Panc1 (cell line): Measurements from ENCODE around the gene STK39. TPM values are rescaled to one million over a fixed set of nuclear protein-coding genes. Genes with fewer than 3 reads are reported as not detected.

Source experiments
- ATAC-seq: fragments of 200-7000 bp; cut with Tn5 transposase; 2 replicates; pipeline ENCODE4 v1.9.1; 2020; ENCODE audit warnings: mild to moderate bottlenecking, moderate library complexity
- BruUV-seq: library from RNA; stranded (reverse); fragments of 400-500 nt; replicated peaks from 2 replicates; lab custom pipeline; 2021; lab: Mats Ljungman, UMichigan
- CTCF ChIA-PET: fragments of 300-600 bp; sonication (Branson Sonifier 250); formaldehyde crosslinking; loops from one replicate; lab custom pipeline; 2022; ENCODE audit warnings: antibody characterized with exemption; lab: Charles Lee
- POLR2A ChIA-PET: fragments of 300-600 bp; sonication (Branson Sonifier 250); formaldehyde crosslinking; loops from one replicate; lab custom pipeline; 2022; ENCODE audit warnings: antibody characterized with exemption; lab: Charles Lee
- DNase-seq: peaks from one replicate; pipeline ENCODE4 v3.0.0-alpha.2; 2010; ENCODE audit warnings: low read depth, low spot score
- H3K27ac ChIP-seq: 2 replicates; pipeline ENCODE4 v1.5.1; 2011; ENCODE audit warnings: mild to moderate bottlenecking, low read length, inconsistent platforms
- H3K27me3 ChIP-seq: fragments of 200-500 bp; sonication (Bioruptor generic); 2 replicates; pipeline ENCODE4 v1.6.0; 2014; ENCODE audit warnings: low read length, inconsistent platforms; ENCODE audit not compliant: control insufficient read depth, insufficient read depth
- H3K36me3 ChIP-seq: fragments of 200-500 bp; sonication (Bioruptor generic); 2 replicates; pipeline ENCODE4 v1.5.1; 2014; ENCODE audit warnings: inconsistent platforms, mild to moderate bottlenecking, low read length, moderate library complexity; ENCODE audit not compliant: control insufficient read depth, insufficient read depth
- H3K4me1 ChIP-seq: 2 replicates; pipeline ENCODE4 v1.5.1; 2011; ENCODE audit warnings: inconsistent platforms, mild to moderate bottlenecking, low read length, moderate library complexity; ENCODE audit not compliant: control insufficient read depth, insufficient read depth
- H3K4me3 ChIP-seq, 2 experiments: 2 replicates each; pipeline ENCODE4 v1.5.1; 2011 to 2012; ENCODE audit warnings: low read depth in 2 of 2, low read length in 2 of 2, mild to moderate bottlenecking in 2 of 2, inconsistent platforms in 1 of 2, moderate library complexity in 1 of 2
- H3K9me3 ChIP-seq: fragments of 200-500 bp; sonication (Bioruptor generic); 2 replicates; pipeline ENCODE4 v1.5.1; 2014; ENCODE audit warnings: low read depth, mild to moderate bottlenecking, inconsistent platforms, low read length, moderate library complexity; ENCODE audit not compliant: control insufficient read depth, insufficient read depth
- POLR2AphosphoS5 ChIP-seq: IDR thresholded peaks from 2 replicates; pipeline ENCODE4 v1.6.1; 2012; ENCODE audit warnings: mild to moderate bottlenecking, low read depth, low read length, moderate library complexity
- SIN3A ChIP-seq: IDR thresholded peaks from 2 replicates; pipeline ENCODE4 v1.6.1; 2012; ENCODE audit warnings: low read depth, mild to moderate bottlenecking, low read length, moderate library complexity, borderline replicate concordance; ENCODE audit not compliant: insufficient read depth
- TCF7L2 ChIP-seq: IDR thresholded peaks from 2 replicates; pipeline ENCODE4 v1.6.1; 2011; ENCODE audit warnings: mild to moderate bottlenecking, low read depth, low read length, inconsistent platforms
- in situ Hi-C: cut with HindIII; loops from 2 replicates; pipeline ENCODE4 v1.10.0; 2016; ENCODE audit warnings: low sequenced_read_pairs, low pct_unique_long_range_greater_than_20kb
- intact Hi-C: fragments of 100-400 bp; cut with micrococcal nuclease; formaldehyde crosslinking; loops from one replicate; pipeline ENCODE4 v1.10.0; 2022; ENCODE audit not compliant: unreplicated experiment
- total RNA-seq: library from RNA; stranded (reverse); gene quantifications from one replicate; pipeline ENCODE4 v1.2.1, GENCODE V29; 2021; ENCODE audit not compliant: unreplicated experiment
- TF ChIP-seq, protein P1 (sequence below): fragments of 450-650 bp; IDR thresholded peaks from 2 replicates; pipeline ENCODE4 v1.5.1; 2017; ENCODE audit warnings: mild to moderate bottlenecking
- TF ChIP-seq, protein P2 (sequence below), 2 experiments: IDR thresholded peaks; 2 replicates each; pipeline ENCODE4 v1.6.1; 2011 to 2012; ENCODE audit warnings: low read depth in 2 of 2, control low read depth in 1 of 2, low read length in 1 of 2, mild to moderate bottlenecking in 1 of 2, moderate library complexity in 1 of 2; ENCODE audit not compliant: insufficient read depth in 1 of 2

Gene STK39
- total RNA-seq, 1 experiment from 2014 or later: 14.0 TPM

DNA sequence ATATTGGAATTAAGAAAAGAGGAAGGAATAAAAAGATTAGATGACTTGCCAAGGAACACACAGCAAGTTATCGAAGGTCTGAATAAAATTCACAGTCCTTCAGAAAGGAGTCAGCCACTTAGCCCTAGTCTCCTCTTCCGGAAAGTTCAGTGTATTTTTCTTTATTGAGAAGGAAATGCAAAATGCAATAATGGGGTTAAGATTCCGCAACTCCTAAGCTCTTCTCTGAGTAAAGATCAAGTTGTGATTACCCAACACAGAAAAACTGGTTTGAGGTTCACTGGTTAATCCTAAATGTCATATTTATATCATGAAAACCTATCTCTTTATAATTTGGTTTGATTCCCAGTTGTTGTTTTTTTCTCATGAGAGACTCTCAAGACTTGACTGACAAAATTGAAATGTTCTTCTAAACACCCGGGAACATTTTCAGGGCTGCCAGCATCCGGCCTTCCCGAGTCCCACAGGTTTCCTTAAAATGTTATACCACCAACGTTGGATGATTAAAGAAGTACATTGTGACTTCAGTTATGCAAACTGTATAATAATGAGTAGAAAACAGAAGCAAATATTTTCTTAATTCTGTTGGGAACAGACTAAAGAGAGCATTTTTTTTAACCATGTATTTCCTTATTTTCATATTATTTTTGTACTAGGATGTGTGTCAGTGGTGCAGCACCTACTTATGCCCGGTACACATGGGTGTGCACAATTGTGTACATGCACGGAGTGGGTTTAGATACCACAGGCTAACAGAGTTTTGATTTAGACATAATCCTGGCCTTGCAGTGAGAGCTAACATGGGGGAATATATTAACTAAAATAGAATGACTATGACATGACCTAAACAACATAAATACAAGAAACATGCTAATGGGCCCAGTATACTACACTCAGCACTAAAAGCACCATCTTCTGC is 100.2 kb downstream of the STK39 start:
- Histone ChIP-seq H3K27ac (no peak overlapping the region), H3K4me3 (no peak overlapping the region), H3K4me1 (no peaks in the 10 kb centered on the region), H3K36me3 (no peaks in the 10 kb centered on the region), H3K9me3 (no peaks in the 10 kb centered on the region), H3K27me3 (no peaks in the 10 kb centered on the region)
- in situ Hi-C loops: no loop called here
- DNase-seq (no peak), ATAC-seq (no peak)
- intact Hi-C loops: no loop called here
- no TSS peak for BruUV-seq
- TF ChIP-seq, protein P1, sequence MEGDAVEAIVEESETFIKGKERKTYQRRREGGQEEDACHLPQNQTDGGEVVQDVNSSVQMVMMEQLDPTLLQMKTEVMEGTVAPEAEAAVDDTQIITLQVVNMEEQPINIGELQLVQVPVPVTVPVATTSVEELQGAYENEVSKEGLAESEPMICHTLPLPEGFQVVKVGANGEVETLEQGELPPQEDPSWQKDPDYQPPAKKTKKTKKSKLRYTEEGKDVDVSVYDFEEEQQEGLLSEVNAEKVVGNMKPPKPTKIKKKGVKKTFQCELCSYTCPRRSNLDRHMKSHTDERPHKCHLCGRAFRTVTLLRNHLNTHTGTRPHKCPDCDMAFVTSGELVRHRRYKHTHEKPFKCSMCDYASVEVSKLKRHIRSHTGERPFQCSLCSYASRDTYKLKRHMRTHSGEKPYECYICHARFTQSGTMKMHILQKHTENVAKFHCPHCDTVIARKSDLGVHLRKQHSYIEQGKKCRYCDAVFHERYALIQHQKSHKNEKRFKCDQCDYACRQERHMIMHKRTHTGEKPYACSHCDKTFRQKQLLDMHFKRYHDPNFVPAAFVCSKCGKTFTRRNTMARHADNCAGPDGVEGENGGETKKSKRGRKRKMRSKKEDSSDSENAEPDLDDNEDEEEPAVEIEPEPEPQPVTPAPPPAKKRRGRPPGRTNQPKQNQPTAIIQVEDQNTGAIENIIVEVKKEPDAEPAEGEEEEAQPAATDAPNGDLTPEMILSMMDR: no peak
- TF ChIP-seq TCF7L2 (no peak), POLR2AphosphoS5 (no peak), SIN3A (no peak)
- TF ChIP-seq, protein P2, sequence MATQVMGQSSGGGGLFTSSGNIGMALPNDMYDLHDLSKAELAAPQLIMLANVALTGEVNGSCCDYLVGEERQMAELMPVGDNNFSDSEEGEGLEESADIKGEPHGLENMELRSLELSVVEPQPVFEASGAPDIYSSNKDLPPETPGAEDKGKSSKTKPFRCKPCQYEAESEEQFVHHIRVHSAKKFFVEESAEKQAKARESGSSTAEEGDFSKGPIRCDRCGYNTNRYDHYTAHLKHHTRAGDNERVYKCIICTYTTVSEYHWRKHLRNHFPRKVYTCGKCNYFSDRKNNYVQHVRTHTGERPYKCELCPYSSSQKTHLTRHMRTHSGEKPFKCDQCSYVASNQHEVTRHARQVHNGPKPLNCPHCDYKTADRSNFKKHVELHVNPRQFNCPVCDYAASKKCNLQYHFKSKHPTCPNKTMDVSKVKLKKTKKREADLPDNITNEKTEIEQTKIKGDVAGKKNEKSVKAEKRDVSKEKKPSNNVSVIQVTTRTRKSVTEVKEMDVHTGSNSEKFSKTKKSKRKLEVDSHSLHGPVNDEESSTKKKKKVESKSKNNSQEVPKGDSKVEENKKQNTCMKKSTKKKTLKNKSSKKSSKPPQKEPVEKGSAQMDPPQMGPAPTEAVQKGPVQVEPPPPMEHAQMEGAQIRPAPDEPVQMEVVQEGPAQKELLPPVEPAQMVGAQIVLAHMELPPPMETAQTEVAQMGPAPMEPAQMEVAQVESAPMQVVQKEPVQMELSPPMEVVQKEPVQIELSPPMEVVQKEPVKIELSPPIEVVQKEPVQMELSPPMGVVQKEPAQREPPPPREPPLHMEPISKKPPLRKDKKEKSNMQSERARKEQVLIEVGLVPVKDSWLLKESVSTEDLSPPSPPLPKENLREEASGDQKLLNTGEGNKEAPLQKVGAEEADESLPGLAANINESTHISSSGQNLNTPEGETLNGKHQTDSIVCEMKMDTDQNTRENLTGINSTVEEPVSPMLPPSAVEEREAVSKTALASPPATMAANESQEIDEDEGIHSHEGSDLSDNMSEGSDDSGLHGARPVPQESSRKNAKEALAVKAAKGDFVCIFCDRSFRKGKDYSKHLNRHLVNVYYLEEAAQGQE (IDR thresholded peaks at IDR 0.05; ENCODE audit: insufficient read depth in 1 of 2, low read depth in 2 of 2, low read length in 1 of 2): no peak
- POLR2A ChIA-PET: no interaction called here
- CTCF ChIA-PET: no interaction called here

DNA sequence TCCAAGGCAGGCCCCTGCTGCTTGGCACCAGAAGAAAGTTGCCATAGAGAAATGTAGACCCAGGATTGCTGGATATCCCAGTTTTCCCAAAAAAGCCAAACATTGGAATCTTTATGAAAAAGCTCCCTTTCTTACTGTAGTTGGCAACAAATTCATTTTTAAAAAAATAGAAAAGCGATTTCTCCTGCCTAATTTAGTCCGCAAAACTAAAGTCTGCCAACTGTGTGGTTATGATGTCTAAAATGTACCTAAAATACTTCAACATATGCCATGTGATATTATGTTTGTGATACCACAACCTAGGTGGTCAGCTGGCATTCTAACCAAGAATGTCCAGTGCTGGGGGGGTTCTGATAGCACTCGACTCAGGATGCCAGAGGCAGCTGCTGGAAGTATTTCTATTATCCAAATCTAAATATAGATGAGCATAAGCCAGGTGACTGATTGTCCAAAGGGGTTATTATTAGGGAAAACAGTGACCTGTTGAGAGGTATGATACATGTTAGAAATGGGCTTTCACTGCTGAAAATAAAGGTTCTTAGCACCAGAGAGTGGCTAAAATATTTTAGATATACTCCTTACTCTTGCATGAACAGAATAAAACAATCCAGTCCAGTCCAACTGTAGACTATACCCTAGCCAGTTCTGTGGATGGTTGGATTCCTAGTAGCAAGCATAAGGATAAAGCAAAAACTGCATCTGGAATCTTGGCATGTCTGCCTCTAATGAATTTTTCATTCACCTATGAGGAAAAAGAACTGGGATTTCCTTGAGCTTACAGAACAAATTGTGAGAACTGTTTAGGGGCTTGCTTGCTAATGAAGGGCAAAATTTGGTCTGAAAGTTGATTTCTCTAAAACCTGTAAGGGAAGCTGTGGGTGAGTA is 101.7 kb downstream of the STK39 start:
- no peak overlapping the region for H3K4me3 ChIP-seq
- no peaks in the 10 kb centered on the region for H3K4me1 ChIP-seq
- TF ChIP-seq, protein P1: no peak
- TF ChIP-seq POLR2AphosphoS5 (no peak), TCF7L2 (no peak), SIN3A (no peak)
- TF ChIP-seq, protein P2 (IDR thresholded peaks at IDR 0.05; ENCODE audit: insufficient read depth in 1 of 2, low read depth in 2 of 2, low read length in 1 of 2): no peak
- in situ Hi-C loops: no loop called here
- no TSS peak for BruUV-seq
- DNase-seq: no peak
- intact Hi-C loops: no loop called here
- no peaks in the 10 kb centered on the region for H3K27me3 ChIP-seq
- ChIA-PET CTCF (no interaction called here), POLR2A (no interaction called here)
- H3K27ac ChIP-seq: no peak overlapping the region
- H3K9me3 ChIP-seq: no peaks in the 10 kb centered on the region
- ATAC-seq: no peak
- H3K36me3 ChIP-seq: no peaks in the 10 kb centered on the region
